WTC11 (cell line): ENCODE data around the gene ZBTB20. TPM values are rescaled to one million over a fixed set of nuclear protein-coding genes. Genes with fewer than 3 reads are reported as not detected.

Experiments used
- ATAC-seq: fragments of 200-7000 bp; cut with Tn5 transposase; 2 replicates; pipeline ENCODE4 v1.10.0; 2021; ENCODE audit warnings: mild to moderate bottlenecking, moderate library complexity
- CTCF ChIA-PET: fragments of 300-600 bp; sonication (Branson Sonifier 250); formaldehyde crosslinking; loops from one replicate; lab custom pipeline; 2021; ENCODE audit warnings: antibody characterized with exemption; lab: Charles Lee
- POLR2A ChIA-PET: fragments of 350-600 bp; sonication (Branson Sonifier 250); formaldehyde crosslinking; loops from one replicate; lab custom pipeline; 2021; ENCODE audit warnings: antibody characterized with exemption; lab: Charles Lee
- DNase-seq: peaks from one replicate; pipeline ENCODE4 v3.0.0; 2021; ENCODE audit warnings: low spot score
- H3K27ac Mint-ChIP-seq: 2 replicates; pipeline ENCODE4 v1.8.0; 2021; ENCODE audit warnings: mixed read lengths
- H3K27me3 Mint-ChIP-seq: 2 replicates; pipeline ENCODE4 v1.8.0; 2021; ENCODE audit warnings: low read depth, mild to moderate bottlenecking, moderate library complexity, mixed read lengths
- H3K36me3 Mint-ChIP-seq: 2 replicates; pipeline ENCODE4 v1.8.0; 2021; ENCODE audit warnings: mixed read lengths
- H3K4me1 Mint-ChIP-seq: 2 replicates; pipeline ENCODE4 v1.8.0; 2022; ENCODE audit warnings: mixed read lengths
- H3K4me3 Mint-ChIP-seq: 2 replicates; pipeline ENCODE4 v1.8.0; 2021; ENCODE audit warnings: mild to moderate bottlenecking, moderate library complexity, mixed read lengths
- H3K9me3 Mint-ChIP-seq: 2 replicates; pipeline ENCODE4 v1.8.0; 2021; ENCODE audit warnings: mixed read lengths
- ARID4B ChIP-seq: sonication (generic); formaldehyde crosslinking; IDR thresholded peaks from 2 replicates; pipeline ENCODE4 v1.8.0; 2023; ENCODE audit warnings: missing genetic modification reagents, mild to moderate bottlenecking, borderline replicate concordance
- ATF2 ChIP-seq: sonication (generic); formaldehyde crosslinking; IDR thresholded peaks from 2 replicates; pipeline ENCODE4 v1.8.1; 2022; ENCODE audit warnings: low read depth, missing genetic modification reagents, borderline replicate concordance
- E2F1 ChIP-seq: sonication (generic); formaldehyde crosslinking; IDR thresholded peaks from 2 replicates; pipeline ENCODE4 v1.8.0; 2022; ENCODE audit warnings: mild to moderate bottlenecking, missing genetic modification reagents
- FOXJ3 ChIP-seq: sonication (generic); formaldehyde crosslinking; IDR thresholded peaks from 2 replicates; pipeline ENCODE4 v1.9.0; 2021; ENCODE audit warnings: missing genetic modification reagents, mild to moderate bottlenecking, borderline replicate concordance
- JAZF1 ChIP-seq: fragments of 250-450 bp; sonication (Bioruptor Pico); IDR thresholded peaks from 2 replicates; pipeline ENCODE4 v1.9.0; 2021; ENCODE audit warnings: moderate library complexity, mild to moderate bottlenecking, inconsistent platforms
- MYBL2 ChIP-seq: sonication (generic); formaldehyde crosslinking; IDR thresholded peaks from 2 replicates; pipeline ENCODE4 v1.8.1; 2023; ENCODE audit warnings: mild to moderate bottlenecking, moderate library complexity, missing genetic modification reagents
- NR2C2 ChIP-seq: sonication (generic); formaldehyde crosslinking; IDR thresholded peaks from 2 replicates; pipeline ENCODE4 v1.8.0; 2022; ENCODE audit warnings: mild to moderate bottlenecking, missing genetic modification reagents
- SP1 ChIP-seq: sonication (generic); formaldehyde crosslinking; conservative IDR thresholded peaks from 2 replicates; pipeline ENCODE4 v1.8.1; 2022; ENCODE audit warnings: missing genetic modification reagents
- TEAD1 ChIP-seq: sonication (generic); formaldehyde crosslinking; IDR thresholded peaks from 2 replicates; pipeline ENCODE4 v1.8.0; 2022; ENCODE audit warnings: mild to moderate bottlenecking, missing genetic modification reagents
- TP53 ChIP-seq: sonication (generic); formaldehyde crosslinking; IDR thresholded peaks from 2 replicates; pipeline ENCODE4 v1.8.1; 2023; ENCODE audit warnings: mild to moderate bottlenecking, missing genetic modification reagents
- USF1 ChIP-seq: sonication (generic); formaldehyde crosslinking; IDR thresholded peaks from 2 replicates; pipeline ENCODE4 v1.8.0; 2022; ENCODE audit warnings: mild to moderate bottlenecking, missing genetic modification reagents
- USF2 ChIP-seq: sonication (generic); formaldehyde crosslinking; IDR thresholded peaks from 2 replicates; pipeline ENCODE4 v1.8.1; 2023; ENCODE audit warnings: mild to moderate bottlenecking, missing genetic modification reagents, moderate library complexity
- ZNF232 ChIP-seq: sonication (generic); formaldehyde crosslinking; IDR thresholded peaks from 2 replicates; pipeline ENCODE4 v1.8.0; 2022; ENCODE audit warnings: mild to moderate bottlenecking, missing genetic modification reagents
- ZNF317 ChIP-seq: sonication (generic); formaldehyde crosslinking; IDR thresholded peaks from 2 replicates; pipeline ENCODE4 v1.8.1; 2023; ENCODE audit warnings: low read depth, mild to moderate bottlenecking, moderate library complexity, missing genetic modification reagents, borderline replicate concordance
- ZNF423 ChIP-seq: fragments of 250-450 bp; sonication (Bioruptor Pico); IDR thresholded peaks from 2 replicates; pipeline ENCODE4 v2.1.2; 2022; ENCODE audit warnings: mild to moderate bottlenecking, moderate library complexity
- ZNF532 ChIP-seq: fragments of 250-450 bp; sonication (Bioruptor Pico); IDR thresholded peaks from 2 replicates; pipeline ENCODE4 v1.9.0; 2021; ENCODE audit warnings: mild to moderate bottlenecking, borderline replicate concordance
- total RNA-seq: library from RNA; stranded (reverse); gene quantifications from 3 replicates; pipeline ENCODE4 v1.2.3, GENCODE V29; 2021
- TF ChIP-seq, protein P1 (sequence below): sonication (generic); formaldehyde crosslinking; IDR thresholded peaks from 2 replicates; pipeline ENCODE4 v1.8.1; 2023; ENCODE audit warnings: mild to moderate bottlenecking, missing genetic modification reagents, moderate library complexity
- TF ChIP-seq, protein P2 (sequence below): fragments of 250-450 bp; sonication (Bioruptor Pico); IDR thresholded peaks from 2 replicates; pipeline ENCODE4 v1.8.0; 2021; ENCODE audit warnings: mild to moderate bottlenecking
- TF ChIP-seq, protein P3 (sequence below): sonication (generic); formaldehyde crosslinking; IDR thresholded peaks from 2 replicates; pipeline ENCODE4 v1.8.0; 2022; ENCODE audit warnings: mild to moderate bottlenecking, missing genetic modification reagents
- TF ChIP-seq, protein P4 (sequence below): sonication (generic); formaldehyde crosslinking; IDR thresholded peaks from 2 replicates; pipeline ENCODE4 v1.8.1; 2023; ENCODE audit warnings: mild to moderate bottlenecking, missing genetic modification reagents

The ZBTB20 gene
- total RNA-seq, 1 experiment from 2014 or later: 1.5 TPM

- no peak for ATAC-seq
- no peak for TF ChIP-seq JAZF1 (CRISPR knock-in tag)
- TF ChIP-seq, protein P1, sequence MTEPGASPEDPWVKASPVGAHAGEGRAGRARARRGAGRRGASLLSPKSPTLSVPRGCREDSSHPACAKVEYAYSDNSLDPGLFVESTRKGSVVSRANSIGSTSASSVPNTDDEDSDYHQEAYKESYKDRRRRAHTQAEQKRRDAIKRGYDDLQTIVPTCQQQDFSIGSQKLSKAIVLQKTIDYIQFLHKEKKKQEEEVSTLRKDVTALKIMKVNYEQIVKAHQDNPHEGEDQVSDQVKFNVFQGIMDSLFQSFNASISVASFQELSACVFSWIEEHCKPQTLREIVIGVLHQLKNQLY (CRISPR knock-in tag): no peak
- TF ChIP-seq MYBL2 (CRISPR knock-in tag): no peak
- no peak for TF ChIP-seq ARID4B (CRISPR knock-in tag)
- TF ChIP-seq, protein P2, sequence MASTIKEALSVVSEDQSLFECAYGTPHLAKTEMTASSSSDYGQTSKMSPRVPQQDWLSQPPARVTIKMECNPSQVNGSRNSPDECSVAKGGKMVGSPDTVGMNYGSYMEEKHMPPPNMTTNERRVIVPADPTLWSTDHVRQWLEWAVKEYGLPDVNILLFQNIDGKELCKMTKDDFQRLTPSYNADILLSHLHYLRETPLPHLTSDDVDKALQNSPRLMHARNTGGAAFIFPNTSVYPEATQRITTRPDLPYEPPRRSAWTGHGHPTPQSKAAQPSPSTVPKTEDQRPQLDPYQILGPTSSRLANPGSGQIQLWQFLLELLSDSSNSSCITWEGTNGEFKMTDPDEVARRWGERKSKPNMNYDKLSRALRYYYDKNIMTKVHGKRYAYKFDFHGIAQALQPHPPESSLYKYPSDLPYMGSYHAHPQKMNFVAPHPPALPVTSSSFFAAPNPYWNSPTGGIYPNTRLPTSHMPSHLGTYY (CRISPR knock-in tag): no peak
- TF ChIP-seq ZNF232: no peak
- TF ChIP-seq USF2 (CRISPR knock-in tag): no peak
- TF ChIP-seq NR2C2: no peak
- TF ChIP-seq TP53 (CRISPR knock-in tag): no peak
- TF ChIP-seq FOXJ3 (CRISPR knock-in tag): no peak
- TF ChIP-seq E2F1: no peak
- TF ChIP-seq ATF2 (CRISPR knock-in tag): no peak
- no peak for TF ChIP-seq USF1 (CRISPR knock-in tag)
- no peak for TF ChIP-seq ZNF317 (CRISPR knock-in tag)
- no peak for TF ChIP-seq SP1 (CRISPR knock-in tag)
- no peak for TF ChIP-seq ZNF423 (CRISPR knock-in tag)
- TF ChIP-seq, protein P3, sequence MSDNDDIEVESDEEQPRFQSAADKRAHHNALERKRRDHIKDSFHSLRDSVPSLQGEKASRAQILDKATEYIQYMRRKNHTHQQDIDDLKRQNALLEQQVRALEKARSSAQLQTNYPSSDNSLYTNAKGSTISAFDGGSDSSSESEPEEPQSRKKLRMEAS (CRISPR knock-in tag): no peak
- no peak for TF ChIP-seq ZNF532 (CRISPR knock-in tag)
- TF ChIP-seq, protein P4, sequence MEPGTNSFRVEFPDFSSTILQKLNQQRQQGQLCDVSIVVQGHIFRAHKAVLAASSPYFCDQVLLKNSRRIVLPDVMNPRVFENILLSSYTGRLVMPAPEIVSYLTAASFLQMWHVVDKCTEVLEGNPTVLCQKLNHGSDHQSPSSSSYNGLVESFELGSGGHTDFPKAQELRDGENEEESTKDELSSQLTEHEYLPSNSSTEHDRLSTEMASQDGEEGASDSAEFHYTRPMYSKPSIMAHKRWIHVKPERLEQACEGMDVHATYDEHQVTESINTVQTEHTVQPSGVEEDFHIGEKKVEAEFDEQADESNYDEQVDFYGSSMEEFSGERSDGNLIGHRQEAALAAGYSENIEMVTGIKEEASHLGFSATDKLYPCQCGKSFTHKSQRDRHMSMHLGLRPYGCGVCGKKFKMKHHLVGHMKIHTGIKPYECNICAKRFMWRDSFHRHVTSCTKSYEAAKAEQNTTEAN (CRISPR knock-in tag): no peak
- TF ChIP-seq TEAD1 (CRISPR knock-in tag): no peak
- no peaks in the 10 kb centered on the region for H3K36me3 Mint-ChIP-seq
- ChIA-PET POLR2A (no interaction called here), CTCF (interaction anchor here (0.6 to 1.3 kb wide), 5 partner anchors 9 to 1436 kb away, joined by 3 to 6 read pairs (median 4); no protein-coding TSS in a partner anchor)
- no peak for DNase-seq
- H3K27ac Mint-ChIP-seq: no peak overlapping the region
- no peaks in the 10 kb centered on the region; the same call in 1 of the 2 replicates for H3K27me3 Mint-ChIP-seq
- H3K9me3 Mint-ChIP-seq: no peaks in the 10 kb centered on the region; the same call in 1 of the 2 replicates
- H3K4me3 Mint-ChIP-seq: no peak overlapping the region
- no peaks in the 10 kb centered on the region for H3K4me1 Mint-ChIP-seq
Measured at GRCh38 chr3:114307832-114308231, 839.3 kb downstream of the ZBTB20 start.
